Sigmoid colon (tissue), 3 donors: Measurements from ENCODE around the gene PTCSC3.

Experiments
- POLR2A ChIP-seq, 2 donors: fragments of 450-650 bp; IDR thresholded peaks; one replicate each; pipeline ENCODE4 v1.6.1; 2016; ENCODE audit warnings: antibody characterized with exemption in 2 of 2, mild to moderate bottlenecking in 2 of 2, moderate library complexity in 2 of 2
- TF ChIP-seq, protein P1 (sequence below), 4 experiments: fragments of 450-650 bp in 3 of 4; fragments of 200-600 bp in 1 of 4; IDR thresholded peaks; one replicate each; pipeline ENCODE4 v1.5.1; 2016 to 2019; ENCODE audit warnings: antibody characterized with exemption in 4 of 4, mild to moderate bottlenecking in 3 of 4, moderate library complexity in 2 of 4

DNA sequence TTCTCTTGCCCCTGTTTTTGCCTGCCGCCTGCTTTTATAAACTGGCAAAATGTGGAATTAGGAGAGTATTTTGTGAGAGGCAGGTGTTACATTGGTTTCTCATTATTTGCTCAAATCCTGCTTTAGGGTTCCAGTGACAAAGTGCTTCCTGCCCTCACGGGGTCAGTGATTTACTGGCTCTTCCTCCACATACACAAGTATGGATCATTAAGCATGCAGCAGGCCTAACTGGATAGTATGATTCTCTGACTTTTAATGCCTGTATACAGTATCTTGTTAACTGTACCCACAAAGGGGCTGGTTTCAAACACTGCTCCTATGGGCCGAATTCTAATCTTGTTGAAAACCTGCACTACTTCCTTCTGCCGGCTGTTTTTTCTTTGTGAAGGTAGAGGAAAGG, 63.2 kb downstream of the PTCSC3 start:
- TF ChIP-seq, protein P1, sequence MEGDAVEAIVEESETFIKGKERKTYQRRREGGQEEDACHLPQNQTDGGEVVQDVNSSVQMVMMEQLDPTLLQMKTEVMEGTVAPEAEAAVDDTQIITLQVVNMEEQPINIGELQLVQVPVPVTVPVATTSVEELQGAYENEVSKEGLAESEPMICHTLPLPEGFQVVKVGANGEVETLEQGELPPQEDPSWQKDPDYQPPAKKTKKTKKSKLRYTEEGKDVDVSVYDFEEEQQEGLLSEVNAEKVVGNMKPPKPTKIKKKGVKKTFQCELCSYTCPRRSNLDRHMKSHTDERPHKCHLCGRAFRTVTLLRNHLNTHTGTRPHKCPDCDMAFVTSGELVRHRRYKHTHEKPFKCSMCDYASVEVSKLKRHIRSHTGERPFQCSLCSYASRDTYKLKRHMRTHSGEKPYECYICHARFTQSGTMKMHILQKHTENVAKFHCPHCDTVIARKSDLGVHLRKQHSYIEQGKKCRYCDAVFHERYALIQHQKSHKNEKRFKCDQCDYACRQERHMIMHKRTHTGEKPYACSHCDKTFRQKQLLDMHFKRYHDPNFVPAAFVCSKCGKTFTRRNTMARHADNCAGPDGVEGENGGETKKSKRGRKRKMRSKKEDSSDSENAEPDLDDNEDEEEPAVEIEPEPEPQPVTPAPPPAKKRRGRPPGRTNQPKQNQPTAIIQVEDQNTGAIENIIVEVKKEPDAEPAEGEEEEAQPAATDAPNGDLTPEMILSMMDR (IDR thresholded peaks at IDR 0.05), result no peak
- TF ChIP-seq POLR2A (IDR thresholded peaks at IDR 0.05), result no peak
